Esophagus squamous epithelium (tissue), 5 donors: ENCODE measurements around the gene PUS10. TPM values are rescaled to one million over a fixed set of nuclear protein-coding genes. Genes with fewer than 3 reads are reported as not detected.
A peak's percentile ranks its signal among the peaks of the same experiment; 100 is the strongest.

ENCODE experiments used
- DNase-seq: peaks from one replicate; lab custom pipeline; 2025; lab: John Stamatoyannopoulos, UW
- H3K27ac ChIP-seq, 4 donors: fragments of 200-600 bp; sonication (generic); one replicate each; pipeline ENCODE4 v1.5.1; 2016 to 2019; ENCODE audit warnings: mild to moderate bottlenecking in 1 of 4
- H3K27me3 ChIP-seq, 4 donors: fragments of 200-600 bp; sonication (generic); 1 replicate in 3 of 4; 2 replicates in 1 of 4; pipeline versions ENCODE4 v1.5.1 to v1.6.0; 2017 to 2021; ENCODE audit warnings: antibody characterized with exemption in 1 of 4
- H3K36me3 ChIP-seq, 3 donors: fragments of 200-600 bp; sonication (generic); one replicate each; pipeline ENCODE4 v1.5.1; 2016 to 2019
- H3K4me1 ChIP-seq, 3 donors: fragments of 200-600 bp; sonication (generic); one replicate each; pipeline ENCODE4 v1.5.1; 2017 to 2019
- H3K4me3 ChIP-seq, 4 donors: fragments of 200-600 bp; sonication (generic); 1 replicate in 3 of 4; 2 replicates in 1 of 4; pipeline ENCODE4 v1.5.1; 2016 to 2019; ENCODE audit warnings: mild to moderate bottlenecking in 2 of 4, moderate library complexity in 1 of 4
- H3K9me3 ChIP-seq, 3 donors: fragments of 200-600 bp; sonication (generic); one replicate each; pipeline ENCODE4 v1.5.1; 2016 to 2019
- POLR2A ChIP-seq, 4 donors: fragments of 450-650 bp; IDR thresholded peaks; one replicate each; pipeline ENCODE4 v1.6.1; 2017; ENCODE audit warnings: antibody characterized with exemption in 4 of 4, mild to moderate bottlenecking in 4 of 4, moderate library complexity in 3 of 4
- WGBS, 2 donors: methylation state at CpG; one replicate each; pipeline ENCODE4 v1.1.5; 2018; 5-methylcytosine and 5-hydroxymethylcytosine counted together
- intact Hi-C: fragments of 100-400 bp; cut with DNase I; formaldehyde crosslinking; loops from one replicate; pipeline ENCODE4 v1.15.0; 2022
- total RNA-seq, 4 donors: library from RNA; depleted of rRNA; stranded (reverse); fragments of >200 nt; gene quantifications; one replicate each; pipeline ENCODE4 v1.1.0, GENCODE V29; 2016
- TF ChIP-seq, protein P1 (sequence below), 6 experiments: fragments of 450-650 bp in 4 of 6; fragments of 200-600 bp in 2 of 6; sonication (generic) in 2 of 6; IDR thresholded peaks; one replicate each; pipeline ENCODE4 v1.5.1; 2016 to 2019; ENCODE audit warnings: antibody characterized with exemption in 6 of 6, mild to moderate bottlenecking in 4 of 6, moderate library complexity in 4 of 6
- donor health status: DM: yes; HTN: yes; CAD: no.

The PUS10 gene
- total RNA-seq, 4 donors from 2014 or later: 3.7 to 9.1 (median 5.4) TPM

DNA sequence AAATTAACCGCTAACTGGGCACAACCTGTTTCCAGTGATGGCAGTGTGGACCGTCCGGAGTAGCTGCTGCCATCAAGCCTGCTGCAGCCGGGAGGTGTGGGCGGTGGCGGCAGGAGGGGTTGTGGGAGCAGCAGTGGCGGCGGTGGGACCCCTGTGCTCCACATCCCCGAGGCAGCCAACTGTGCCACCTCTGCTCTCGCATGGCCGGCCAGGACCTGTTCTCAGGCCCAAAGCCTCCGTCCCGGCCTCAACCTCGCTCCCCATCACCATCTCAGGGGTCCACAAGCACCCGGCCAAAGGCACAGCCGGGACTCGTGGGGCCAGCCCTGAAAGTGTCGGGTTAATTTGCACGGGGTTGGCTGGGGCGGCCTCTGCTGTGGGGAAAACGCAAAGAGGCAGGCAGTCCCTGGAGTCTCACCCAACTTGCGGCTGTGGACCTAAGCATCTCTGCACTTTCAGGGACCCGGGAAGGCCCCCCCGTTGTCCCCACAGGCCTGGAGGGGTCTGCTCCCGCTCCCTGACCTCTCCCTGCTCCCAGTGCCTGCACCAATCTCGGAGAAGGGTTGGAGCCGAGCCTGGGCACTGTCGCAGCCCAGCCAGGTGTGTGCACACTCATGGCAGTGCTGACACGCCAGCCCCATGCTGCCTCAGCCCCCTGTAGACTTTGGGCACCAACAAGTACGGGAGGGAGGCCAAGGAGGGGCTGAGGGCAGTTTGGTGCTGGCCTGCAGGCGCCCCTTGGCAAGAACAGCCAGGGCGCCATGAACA, 45.0 kb downstream of the PUS10 start:
- Histone ChIP-seq H3K36me3 (peaks cover 0 to 3% (median 0%) of the 10 kb centered on the region in 3 donors), H3K27ac (no peak overlapping the region), H3K4me3 (no peak overlapping the region), H3K27me3 (no peaks in the 10 kb centered on the region), H3K4me1 (peaks cover 0 to 14% (median 0%) of the 10 kb centered on the region in 3 donors), H3K9me3 (no peaks in the 10 kb centered on the region)
- 80 to 100% methylated on average over 1 to 3 of the region's 32 CpGs for WGBS, 2 donors
- TF ChIP-seq, protein P1, sequence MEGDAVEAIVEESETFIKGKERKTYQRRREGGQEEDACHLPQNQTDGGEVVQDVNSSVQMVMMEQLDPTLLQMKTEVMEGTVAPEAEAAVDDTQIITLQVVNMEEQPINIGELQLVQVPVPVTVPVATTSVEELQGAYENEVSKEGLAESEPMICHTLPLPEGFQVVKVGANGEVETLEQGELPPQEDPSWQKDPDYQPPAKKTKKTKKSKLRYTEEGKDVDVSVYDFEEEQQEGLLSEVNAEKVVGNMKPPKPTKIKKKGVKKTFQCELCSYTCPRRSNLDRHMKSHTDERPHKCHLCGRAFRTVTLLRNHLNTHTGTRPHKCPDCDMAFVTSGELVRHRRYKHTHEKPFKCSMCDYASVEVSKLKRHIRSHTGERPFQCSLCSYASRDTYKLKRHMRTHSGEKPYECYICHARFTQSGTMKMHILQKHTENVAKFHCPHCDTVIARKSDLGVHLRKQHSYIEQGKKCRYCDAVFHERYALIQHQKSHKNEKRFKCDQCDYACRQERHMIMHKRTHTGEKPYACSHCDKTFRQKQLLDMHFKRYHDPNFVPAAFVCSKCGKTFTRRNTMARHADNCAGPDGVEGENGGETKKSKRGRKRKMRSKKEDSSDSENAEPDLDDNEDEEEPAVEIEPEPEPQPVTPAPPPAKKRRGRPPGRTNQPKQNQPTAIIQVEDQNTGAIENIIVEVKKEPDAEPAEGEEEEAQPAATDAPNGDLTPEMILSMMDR (IDR thresholded peaks at IDR 0.05): no peak
- TF ChIP-seq POLR2A (IDR thresholded peaks at IDR 0.05): no peak
- no peak for DNase-seq
- intact Hi-C loops: no loop called here

DNA sequence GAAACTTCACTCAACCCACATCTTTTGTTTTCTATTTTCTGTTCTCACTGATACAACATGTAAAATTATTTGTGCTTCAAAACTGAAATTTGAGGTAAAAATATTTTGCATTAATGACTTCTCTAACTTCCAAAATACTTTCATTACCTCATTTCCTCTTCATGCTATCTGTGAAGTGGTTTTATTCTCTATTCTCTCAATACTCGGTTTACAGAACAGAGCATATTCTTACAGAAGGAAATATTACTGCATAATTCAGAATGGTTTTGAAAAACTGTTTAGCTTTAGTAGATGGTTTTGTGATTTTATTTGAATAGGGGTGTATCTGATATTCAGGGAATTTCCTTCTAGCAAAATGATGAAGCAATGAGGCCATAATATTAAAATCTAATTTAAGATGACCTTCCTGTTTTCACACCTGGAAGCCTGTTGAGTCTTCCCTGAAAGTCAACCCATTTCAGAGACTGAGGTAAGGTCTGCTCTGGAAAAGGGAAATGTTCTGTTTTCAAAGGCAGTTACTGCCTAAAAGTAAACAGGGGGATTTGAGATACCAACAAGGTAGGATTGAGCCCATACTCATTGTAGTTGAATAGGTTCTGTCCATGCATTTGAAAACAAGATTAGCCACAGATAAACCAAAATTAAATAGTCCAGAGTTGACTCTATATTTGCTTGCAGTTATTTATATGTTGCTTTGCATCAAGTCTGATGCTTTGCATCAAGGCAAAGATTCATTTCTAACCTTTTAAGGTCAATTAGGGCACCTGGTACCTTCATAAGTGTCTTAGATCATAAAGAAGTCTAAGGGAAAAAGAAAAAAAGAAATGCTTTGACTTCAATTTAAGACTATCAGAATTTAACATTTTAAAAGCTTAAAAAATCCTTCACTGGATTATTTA, 51.3 kb downstream of the PUS10 start:
- Histone ChIP-seq H3K9me3 (no peaks in the 10 kb centered on the region), H3K36me3 (no peaks in the 10 kb centered on the region), H3K27ac (no peak overlapping the region), H3K4me1 (peaks cover 0 to 51% (median 0%) of the 10 kb centered on the region in 3 donors), H3K27me3 (no peaks in the 10 kb centered on the region), H3K4me3 (no peak overlapping the region)
- no peak for DNase-seq
- no peak for TF ChIP-seq POLR2A (IDR thresholded peaks at IDR 0.05)
- TF ChIP-seq, protein P1 (IDR thresholded peaks at IDR 0.05): no peak
- 45 to 50% methylated on average over 1 of the region's 1 CpG for WGBS, 2 donors
- intact Hi-C loops: no loop called here

DNA sequence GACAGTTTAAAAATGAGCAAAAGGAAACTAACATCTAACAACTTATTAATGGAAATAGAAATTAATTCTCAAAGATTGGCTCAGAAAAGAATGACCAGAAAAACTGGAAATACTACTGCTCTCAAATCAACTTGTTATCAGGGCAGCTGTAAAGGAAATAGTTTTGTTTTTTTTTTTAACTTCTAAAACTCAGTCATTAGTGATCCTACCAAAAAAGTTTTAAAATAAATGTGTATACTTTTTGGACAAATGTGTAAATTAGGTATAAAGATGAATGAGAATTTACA, 52.6 kb downstream of the PUS10 start:
- no peak for DNase-seq

DNA sequence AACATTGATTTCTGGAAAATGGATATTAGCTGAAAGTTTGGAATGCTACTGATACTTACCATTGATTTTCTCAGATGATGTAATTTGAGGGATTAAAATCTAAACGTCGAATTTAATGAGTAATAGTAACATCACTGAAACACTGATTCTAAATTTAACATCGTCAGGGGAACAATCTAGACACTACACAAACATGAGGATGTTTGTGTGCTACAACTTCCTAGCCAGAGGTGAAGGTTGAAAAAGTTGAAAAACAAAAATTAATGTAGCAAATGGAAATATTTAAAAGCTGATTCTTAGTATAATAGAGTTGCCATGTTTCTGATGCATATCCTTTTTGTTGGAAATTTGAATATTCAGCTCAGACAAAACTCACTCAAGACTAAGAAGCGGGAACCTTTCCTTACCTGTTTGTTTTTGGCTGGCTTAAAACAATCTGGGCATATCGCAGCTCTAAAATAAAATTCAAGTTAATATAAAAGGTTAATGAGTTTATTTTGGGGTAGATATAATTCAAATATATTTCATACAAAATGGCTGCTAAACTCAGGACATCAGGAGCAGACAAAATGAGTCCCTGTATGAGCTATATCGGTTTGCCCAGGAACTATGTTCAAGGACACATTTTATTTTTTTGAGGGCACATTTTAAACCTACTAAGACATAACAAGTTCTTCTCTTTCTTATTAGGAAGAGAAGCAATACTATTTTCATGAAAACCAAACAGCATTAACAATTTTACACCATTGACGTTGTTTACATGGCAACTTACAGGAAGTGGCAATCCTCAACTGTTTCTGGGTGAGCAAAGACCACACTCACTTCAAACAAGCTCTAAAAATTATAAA, 53.2 kb downstream of the PUS10 start:
- H3K36me3 ChIP-seq: no peaks in the 10 kb centered on the region
- TF ChIP-seq, protein P1 (IDR thresholded peaks at IDR 0.05): no peak
- TF ChIP-seq POLR2A (IDR thresholded peaks at IDR 0.05): no peak
- H3K27me3 ChIP-seq: no peaks in the 10 kb centered on the region
- H3K27ac ChIP-seq: peak overlapping the region in 2 of 4 donors; percentile 35 to 42
- no peaks in the 10 kb centered on the region for H3K9me3 ChIP-seq
- H3K4me3 ChIP-seq: no peak overlapping the region
- 65 to 69% methylated on average over 7 of the region's 7 CpGs for WGBS, 2 donors
- intact Hi-C loops: no loop called here
- peaks cover 0 to 64% (median 4%) of the 10 kb centered on the region in 3 donors for H3K4me1 ChIP-seq
- DNase-seq: no peak

More for the DNA sequence above, 52.6 kb downstream of the PUS10 start:
- H3K27me3 ChIP-seq: no peaks in the 10 kb centered on the region
- no peak overlapping the region for H3K4me3 ChIP-seq
- H3K4me1 ChIP-seq: peaks cover 0 to 58% (median 4%) of the 10 kb centered on the region in 3 donors
- intact Hi-C loops: no loop called here
- H3K9me3 ChIP-seq: no peaks in the 10 kb centered on the region
- peak overlapping the region in 2 of 4 donors; percentile 35 to 42 for H3K27ac ChIP-seq
- TF ChIP-seq POLR2A (IDR thresholded peaks at IDR 0.05): no peak
- no peaks in the 10 kb centered on the region for H3K36me3 ChIP-seq

DNA sequence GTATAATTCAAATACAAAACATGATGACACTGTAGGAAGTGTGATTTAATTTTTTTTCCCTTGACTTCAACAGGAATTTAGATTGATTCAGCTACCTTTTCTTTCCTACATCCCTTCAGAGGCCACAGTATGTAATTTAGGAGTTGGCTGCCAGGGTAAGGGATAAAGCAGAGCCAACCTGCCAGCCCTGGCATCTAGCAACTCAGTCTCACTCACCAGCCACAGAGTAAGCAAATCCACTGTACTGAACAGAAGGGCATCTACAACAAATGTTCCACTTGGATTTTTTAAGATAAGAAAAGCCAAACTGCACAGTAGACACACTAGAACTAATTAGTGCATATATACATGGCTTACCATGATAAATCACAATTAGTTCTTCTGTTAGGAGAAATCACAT, 54.9 kb downstream of the PUS10 start:
- DNase-seq: no peak
- TF ChIP-seq, protein P1 (IDR thresholded peaks at IDR 0.05): no peak
- TF ChIP-seq POLR2A (IDR thresholded peaks at IDR 0.05): no peak

More for the DNA sequence above, 54.9 kb downstream of the PUS10 start:
- Histone ChIP-seq H3K4me3 (no peak overlapping the region), H3K27me3 (no peaks in the 10 kb centered on the region), H3K4me1 (peaks cover 9 to 81% (median 11%) of the 10 kb centered on the region in 3 donors), H3K27ac (peak overlapping the region in 3 of 4 donors; percentile 17 to 89 (median 49)), H3K9me3 (no peaks in the 10 kb centered on the region), H3K36me3 (no peaks in the 10 kb centered on the region)
- intact Hi-C loops: no loop called here
